NCI-H82 treated with DMSO at 0.1 percent for 48 hours (cell line): ENCODE measurements around the gene SDK1.
"Not testable (repeated sequence)": the region's sequence is repeated elsewhere in the genome, so short reads cannot be mapped to it uniquely, and the experiment has no call there.

ENCODE experiments used
- DNase-seq: peaks from one replicate; lab custom pipeline; 2025; ENCODE audit not compliant: unreplicated experiment; lab: John Stamatoyannopoulos, UW

SDK1 gene

GRCh38 chr7:3949242-3949640 lies 648.2 kb downstream of the SDK1 start:
- DNase-seq: no peak

DNA sequence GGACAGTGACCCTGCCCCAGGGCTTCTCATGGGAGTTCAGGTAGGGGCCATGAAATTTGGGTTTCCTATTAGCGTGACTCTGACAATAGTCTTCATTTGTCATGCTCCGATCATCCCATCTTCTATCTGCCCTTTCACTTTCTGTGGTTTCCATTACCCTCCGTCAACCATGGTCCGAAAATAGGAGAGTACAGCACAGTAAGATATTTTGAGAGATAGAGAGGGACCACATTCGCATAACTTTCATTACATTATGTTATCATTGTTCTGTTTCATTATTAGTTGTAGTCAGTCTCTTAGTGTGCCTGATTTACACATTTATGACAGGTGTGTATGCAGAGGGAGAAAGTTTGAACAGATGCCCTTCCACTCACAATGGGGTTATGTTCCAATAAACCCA lies 649.2 kb downstream of the SDK1 start:
- no peak for DNase-seq

DNA sequence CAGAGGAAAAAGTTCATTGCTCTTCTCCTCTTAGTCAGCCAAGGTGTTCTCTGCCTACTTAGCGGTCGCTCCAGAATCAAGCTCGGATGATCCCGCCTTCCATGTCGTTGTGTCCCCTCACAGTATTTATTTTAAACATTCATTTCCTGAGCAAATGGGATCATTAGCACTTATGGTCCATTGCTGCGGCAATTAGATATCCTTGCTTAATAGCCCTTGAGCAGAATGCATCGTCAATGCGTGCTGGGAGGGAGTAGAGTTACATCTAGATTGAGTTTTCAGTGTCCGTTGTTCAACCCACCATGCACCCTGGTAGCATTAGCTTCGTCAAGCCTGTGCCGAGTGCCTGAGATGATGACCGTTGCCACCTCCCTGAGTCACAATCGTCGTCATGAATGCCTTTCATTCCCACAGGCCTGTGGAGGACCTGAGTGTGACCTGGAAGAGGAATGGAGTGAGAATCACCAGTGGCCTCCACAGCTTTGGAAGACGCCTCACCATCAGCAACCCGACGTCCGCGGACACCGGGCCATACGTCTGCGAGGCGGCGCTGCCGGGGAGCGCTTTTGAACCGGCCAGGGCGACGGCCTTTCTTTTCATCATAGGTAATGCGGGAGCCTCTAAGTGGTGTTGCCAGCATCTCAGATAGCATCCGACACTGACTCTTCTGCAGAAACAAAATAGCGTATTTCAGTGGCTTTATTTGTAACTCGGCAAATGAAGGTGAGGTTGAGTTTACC lies 650.4 kb downstream of the SDK1 start:
- no peak for DNase-seq

DNA sequence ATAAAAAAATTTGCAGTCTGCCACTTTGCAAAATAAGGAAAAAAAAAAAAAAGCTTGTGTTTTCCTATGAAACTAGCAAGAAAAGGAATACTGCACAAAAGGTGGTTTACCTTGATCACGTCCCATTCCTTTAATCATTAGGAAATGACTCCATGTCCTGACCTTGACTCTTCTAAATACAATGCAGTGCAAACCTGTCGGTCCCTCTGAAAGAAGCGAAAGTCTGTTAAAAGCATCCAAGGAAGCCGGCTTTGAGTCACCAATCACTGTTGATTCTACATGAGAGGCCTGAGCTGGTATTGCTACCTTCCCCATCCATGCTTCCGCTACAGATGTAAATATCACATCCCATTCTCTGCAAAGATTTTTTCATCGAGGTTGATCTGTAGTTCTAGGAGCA lies 652.1 kb downstream of the SDK1 start:
- no peak for DNase-seq

- no peak for DNase-seq
Observed at GRCh38 chr7:3953946-3954345, 652.9 kb downstream of the SDK1 start.

GRCh38 chr7:3955026-3955425 lies 654.0 kb downstream of the SDK1 start:
- DNase-seq: no peak

- DNase-seq: no peak
Observed at GRCh38 chr7:3955751-3956696, 655.0 kb downstream of the SDK1 start.

DNA sequence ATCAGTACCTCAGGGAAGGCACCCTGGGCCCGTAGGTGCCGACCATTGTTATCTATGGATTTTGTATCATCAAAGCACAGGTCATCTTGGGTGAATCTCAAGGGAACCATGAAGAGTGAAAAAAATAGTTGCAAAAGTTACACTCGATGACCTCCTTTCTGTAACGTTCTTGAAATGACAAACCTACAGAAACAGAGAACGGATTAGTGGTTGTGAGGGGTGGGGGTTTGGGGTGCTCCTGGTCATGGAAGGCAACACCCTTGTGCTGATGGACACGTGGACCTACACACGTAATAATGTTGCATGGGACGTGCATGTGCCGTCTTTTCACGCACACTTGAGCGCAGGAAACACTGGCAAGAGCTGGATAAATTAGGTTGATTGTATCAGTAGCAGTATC lies 655.9 kb downstream of the SDK1 start:
- DNase-seq: no peak

- DNase-seq: no peak
Observed at GRCh38 chr7:3957472-3958108, 656.5 kb downstream of the SDK1 start.

GRCh38 chr7:3958109-3958483 lies 657.0 kb downstream of the SDK1 start:
- no peak for DNase-seq

- no peak for DNase-seq
Observed at GRCh38 chr7:3959364-3959763, 658.3 kb downstream of the SDK1 start.

DNA sequence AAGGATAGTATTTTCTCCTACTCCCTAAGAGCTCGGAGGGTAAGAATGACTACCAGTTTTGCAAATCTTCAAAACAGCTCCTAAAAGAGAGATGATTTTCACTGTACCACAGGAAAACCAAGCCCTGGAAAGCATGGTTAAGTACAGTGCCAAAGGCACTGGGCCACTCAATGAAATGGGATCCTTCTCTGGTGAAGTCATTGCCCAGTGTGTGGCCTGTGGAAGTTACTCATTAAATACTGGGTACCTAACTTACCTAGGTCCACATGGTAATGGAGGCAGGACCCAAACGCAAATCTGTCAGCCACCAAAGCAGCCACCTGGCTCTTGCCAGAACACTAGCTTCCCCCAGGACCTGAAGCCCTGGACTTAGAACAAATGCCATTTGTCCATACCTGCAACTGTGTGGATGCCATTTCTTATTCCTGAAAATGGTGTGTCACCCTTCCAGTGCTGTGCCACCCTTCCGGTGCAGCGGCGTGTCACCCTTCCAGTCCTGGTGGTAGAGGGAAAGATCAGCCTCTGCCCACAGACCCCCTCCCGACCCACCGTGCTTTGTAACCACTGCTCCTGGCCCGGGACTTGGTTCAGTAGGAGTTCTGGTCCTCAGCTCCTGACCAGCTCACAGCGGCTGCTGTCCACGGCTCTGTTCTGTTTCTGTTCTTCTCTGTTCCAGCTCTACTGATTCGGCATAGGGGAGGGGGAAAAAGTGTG lies 659.2 kb downstream of the SDK1 start:
- no peak for DNase-seq

DNA sequence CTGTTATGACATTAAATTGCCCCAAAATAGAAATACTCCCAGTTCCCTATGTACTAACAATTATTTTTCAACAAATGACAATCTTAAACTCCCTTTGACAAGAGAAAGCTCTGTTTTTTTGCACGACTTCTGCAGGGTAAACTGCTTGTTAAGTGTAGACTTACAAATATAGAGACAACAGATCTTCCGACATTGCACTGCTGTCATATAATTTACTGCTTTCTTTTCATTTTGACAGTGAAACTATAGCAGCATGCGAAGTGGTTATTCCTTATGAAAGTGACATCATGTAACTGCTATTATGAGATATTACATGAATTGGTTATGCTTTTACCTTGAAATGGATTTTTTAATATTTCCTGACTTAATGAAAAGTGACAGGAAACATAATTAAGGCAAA lies 659.9 kb downstream of the SDK1 start:
- DNase-seq: no peak

GRCh38 chr7:3961857-3962503 lies 660.9 kb downstream of the SDK1 start:
- DNase-seq: no peak

GRCh38 chr7:3963768-3964167 lies 662.7 kb downstream of the SDK1 start:
- not testable (repeated sequence) for DNase-seq

DNA sequence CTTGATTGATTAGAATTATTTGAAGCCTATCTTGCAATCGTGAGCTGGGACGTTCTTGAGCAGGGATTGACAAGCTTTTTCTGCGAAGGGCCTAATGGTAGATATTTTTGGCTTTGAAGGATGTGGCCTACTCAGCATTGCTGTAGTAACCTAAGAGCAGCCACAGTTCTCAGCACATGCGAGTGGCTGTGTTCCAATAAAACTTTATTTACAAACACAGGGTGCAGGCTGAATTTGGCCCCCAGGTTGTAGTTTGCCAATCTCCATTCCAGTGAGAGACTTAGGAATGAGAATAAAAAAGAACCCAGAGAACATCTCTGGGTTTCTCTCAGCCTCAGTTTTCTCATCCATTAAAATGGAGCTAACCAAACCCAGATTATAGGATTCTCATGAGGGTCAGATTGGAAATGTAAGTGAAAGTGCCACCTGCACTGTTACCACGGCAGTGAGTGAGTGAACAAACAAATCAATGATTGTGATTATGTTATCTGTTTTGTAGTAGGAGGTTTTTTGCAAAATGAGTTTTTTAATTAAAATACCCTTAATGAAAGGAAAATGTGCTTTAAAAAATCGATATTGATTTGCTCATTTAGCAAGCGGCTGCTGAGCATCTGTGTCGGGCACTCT lies 664.0 kb downstream of the SDK1 start:
- no peak for DNase-seq

GRCh38 chr7:3965794-3966395 lies 664.8 kb downstream of the SDK1 start:
- DNase-seq: no peak

- DNase-seq: no peak
Observed at GRCh38 chr7:3968234-3968633, 667.2 kb downstream of the SDK1 start.

- DNase-seq: no peak
Observed at GRCh38 chr7:3969286-3969685, 668.2 kb downstream of the SDK1 start.

- DNase-seq: no peak
Observed at GRCh38 chr7:3971323-3971722, 670.3 kb downstream of the SDK1 start.
